C4-2B (cell line): ENCODE data around the gene RAB42.

Source experiments
- CTCF ChIP-seq: fragments of 450-650 bp; conservative IDR thresholded peaks from 2 replicates; pipeline ENCODE4 v1.5.1; 2017; ENCODE audit warnings: mild to moderate bottlenecking
- ZFX ChIP-seq: fragments of 450-650 bp; IDR thresholded peaks from 2 replicates; pipeline ENCODE4 v1.6.1; 2017

GRCh38 chr1:28564310-28564709, 27.8 kb upstream of the RAB42 start:
- TF ChIP-seq CTCF (no peak), ZFX (no peak)
